Astrocyte of the cerebellum (primary cell): Measurements from ENCODE around the gene HIF3A.
"Not testable (repeated sequence)": the region's sequence is repeated elsewhere in the genome, so short reads cannot be mapped to it uniquely, and the experiment has no call there.

ENCODE experiments used
- DNase-seq: peaks from one replicate; pipeline ENCODE4 v3.0.0-alpha.2; 2011; ENCODE audit warnings: low read depth
- H3K4me3 ChIP-seq: 2 replicates; pipeline ENCODE4 v1.5.1; 2011; ENCODE audit warnings: mild to moderate bottlenecking, low read depth, low read length, moderate library complexity
- CTCF ChIP-seq: IDR thresholded peaks from 2 replicates; pipeline ENCODE4 v1.5.1; 2012; ENCODE audit warnings: low read length, low read depth, moderate library complexity, mild to moderate bottlenecking; ENCODE audit errors: missing control alignments
- in situ Hi-C: cut with HindIII; loops from 2 replicates; pipeline ENCODE4 v1.10.0; 2017; ENCODE audit warnings: low sequenced_read_pairs

The HIF3A gene

DNA sequence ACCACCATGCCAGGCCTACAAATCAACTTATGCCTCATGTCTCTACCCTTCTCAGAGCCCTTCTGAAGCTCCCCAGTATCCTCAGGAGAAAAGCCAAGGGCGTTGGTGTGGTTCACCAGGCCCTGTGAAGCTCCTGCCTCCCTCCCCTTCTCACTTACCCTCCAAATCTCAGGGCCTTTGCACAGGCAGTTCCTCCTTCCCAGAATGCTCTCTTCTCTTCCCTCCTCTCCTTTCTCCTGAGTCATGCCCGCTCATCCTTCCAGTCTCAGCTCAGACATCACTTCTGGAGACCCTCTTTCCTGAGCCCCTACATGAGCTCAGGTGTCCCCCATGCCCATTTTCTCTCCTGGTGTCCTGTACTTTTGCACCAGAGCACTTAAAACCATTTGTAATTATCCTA, 20.5 kb downstream of the HIF3A start:
- TF ChIP-seq CTCF, result no peak
- in situ Hi-C loops, result no loop called here
- H3K4me3 ChIP-seq, result no peak overlapping the region
- DNase-seq, result no peak

GRCh38 chr19:46319613-46320012, 22.8 kb downstream of the HIF3A start:
- no peak for TF ChIP-seq CTCF
- DNase-seq, result no peak
- in situ Hi-C loops, result no loop called here
- H3K4me3 ChIP-seq, result no peak overlapping the region

DNA sequence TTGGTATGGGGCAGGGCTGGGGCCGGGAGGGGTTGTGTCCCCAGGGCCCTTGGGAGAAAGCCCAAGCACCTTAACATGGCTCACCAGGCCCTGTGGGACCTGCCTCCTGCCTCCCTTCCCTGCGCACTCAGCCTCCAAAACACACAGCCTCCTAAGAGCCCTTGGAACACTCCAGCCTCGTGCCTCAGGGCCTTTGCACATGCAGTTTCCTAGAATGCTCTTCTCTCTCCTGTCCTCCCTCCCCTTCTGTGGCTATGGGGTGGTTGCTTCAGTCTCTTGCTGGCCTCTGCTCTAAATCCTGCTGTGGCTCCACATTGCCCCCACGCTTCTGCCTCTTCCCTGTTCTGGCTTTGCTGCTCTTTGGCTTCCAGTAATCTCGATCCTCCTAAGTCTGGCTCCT, 23.7 kb downstream of the HIF3A start:
- in situ Hi-C loops, result no loop called here
- no peak for TF ChIP-seq CTCF
- no peak overlapping the region for H3K4me3 ChIP-seq
- DNase-seq, result no peak

GRCh38 chr19:46321653-46322052, 24.8 kb downstream of the HIF3A start:
- DNase-seq, result no peak
- TF ChIP-seq CTCF, result no peak
- in situ Hi-C loops, result no loop called here
- H3K4me3 ChIP-seq, result no peak overlapping the region

- H3K4me3 ChIP-seq, in situ Hi-C loops, DNase-seq: not testable (repeated sequence)
These were observed 26.4 kb downstream of the HIF3A start for GRCh38 chr19:46323227-46323626.

DNA sequence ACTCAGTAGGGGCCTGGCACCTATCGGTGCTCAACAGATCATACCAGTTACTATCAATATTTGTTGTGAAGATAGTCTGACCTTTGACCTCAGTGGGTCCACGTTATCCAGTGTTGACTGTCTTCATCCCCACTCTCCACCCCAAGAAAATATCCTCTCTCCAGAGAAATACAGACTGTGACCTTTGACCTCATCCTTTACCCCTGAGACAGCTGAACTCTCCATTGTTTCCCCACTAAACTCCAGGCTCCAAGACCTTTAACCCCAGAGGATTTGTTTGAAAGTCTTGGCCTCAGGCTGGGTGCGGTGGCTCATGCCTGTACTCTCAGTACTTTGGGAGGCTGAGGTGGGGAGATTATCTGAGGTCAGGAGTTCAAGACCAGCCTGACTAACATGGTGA, 27.4 kb downstream of the HIF3A start:
- no peak for TF ChIP-seq CTCF
- in situ Hi-C loops, result no loop called here
- DNase-seq, result no peak
- H3K4me3 ChIP-seq, result no peak overlapping the region

DNA sequence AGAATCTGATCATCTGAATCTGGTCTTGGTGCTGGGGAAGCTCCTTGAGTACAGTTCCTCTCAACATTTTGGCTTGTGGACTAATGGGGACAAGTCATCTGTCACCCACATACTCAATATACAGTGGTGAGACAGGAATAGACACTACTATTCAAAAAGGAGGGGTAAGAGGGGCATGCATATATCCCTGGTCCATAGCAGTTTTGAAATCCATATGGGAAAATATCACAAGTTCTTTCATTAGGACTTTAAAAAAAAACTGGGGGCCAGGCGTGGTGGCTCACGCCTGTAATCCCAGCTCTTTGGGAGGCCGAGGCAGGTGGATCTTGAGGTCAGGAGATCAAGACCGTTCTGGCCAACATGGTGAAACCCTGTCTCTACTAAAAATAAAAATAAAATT, 29.8 kb downstream of the HIF3A start:
- TF ChIP-seq CTCF, result no peak
- no peak overlapping the region for H3K4me3 ChIP-seq
- no peak for DNase-seq
- in situ Hi-C loops, result no loop called here
